Stimulated activated CD8-positive, alpha-beta memory T cell treated with anti-CD3 and anti-CD28 coated beads, Interleukin-4, amount 100 ng/mL, for 48 hours (primary cell): ENCODE measurements around the gene PHF2.

ENCODE experiments used
- DNase-seq: peaks from one replicate; pipeline ENCODE4 v3.0.0-alpha.2; 2020

PHF2 gene

GRCh38 chr9:93634311-93635185 lies 58.2 kb downstream of the PHF2 start:
- DNase-seq = no peak

- no peak for DNase-seq
These were observed 59.1 kb downstream of the PHF2 start for GRCh38 chr9:93635186-93636107.

GRCh38 chr9:93636172-93636661 lies 59.8 kb downstream of the PHF2 start:
- DNase-seq = no peak

- no peak for DNase-seq
These were observed 60.3 kb downstream of the PHF2 start for GRCh38 chr9:93636667-93637066.

GRCh38 chr9:93637886-93638285 lies 61.5 kb downstream of the PHF2 start:
- no peak for DNase-seq

- DNase-seq = no peak
These were observed 63.6 kb downstream of the PHF2 start for GRCh38 chr9:93640027-93640426.

- no peak for DNase-seq
These were observed 66.6 kb downstream of the PHF2 start for GRCh38 chr9:93642961-93643360.

- DNase-seq = no peak
These were observed 68.2 kb downstream of the PHF2 start for GRCh38 chr9:93644397-93645088.

- no peak for DNase-seq
These were observed 68.9 kb downstream of the PHF2 start for GRCh38 chr9:93645149-93645889.

- DNase-seq = no peak
These were observed 69.7 kb downstream of the PHF2 start for GRCh38 chr9:93645921-93646639.

GRCh38 chr9:93646640-93647178 lies 70.3 kb downstream of the PHF2 start:
- DNase-seq = no peak

GRCh38 chr9:93648181-93648580 lies 71.8 kb downstream of the PHF2 start:
- DNase-seq = no peak

GRCh38 chr9:93648836-93649235 lies 72.5 kb downstream of the PHF2 start:
- DNase-seq = no peak

- no peak for DNase-seq
These were observed 73.4 kb downstream of the PHF2 start for GRCh38 chr9:93649610-93650261.

GRCh38 chr9:93650448-93650847 lies 74.1 kb downstream of the PHF2 start:
- DNase-seq = no peak

- DNase-seq = no peak
These were observed 75.2 kb downstream of the PHF2 start for GRCh38 chr9:93651521-93651950.

GRCh38 chr9:93652604-93653592 lies 76.5 kb downstream of the PHF2 start:
- no peak for DNase-seq

GRCh38 chr9:93653760-93654159 lies 77.4 kb downstream of the PHF2 start:
- DNase-seq = no peak

GRCh38 chr9:93654351-93654961 lies 78.1 kb downstream of the PHF2 start:
- DNase-seq = no peak
